ENCODE measurements around the gene SLC12A8.
"Not testable (repeated sequence)": the region's sequence is repeated elsewhere in the genome, so short reads cannot be mapped to it uniquely, and the experiment has no call there.

The SLC12A8 gene

GRCh38 chr3:125108833-125109535 lies 103.6 kb downstream of the SLC12A8 start:
- DNase-seq, result no peak

- no peak for DNase-seq
Measured at GRCh38 chr3:125107861-125108567, 104.5 kb downstream of the SLC12A8 start.

DNA sequence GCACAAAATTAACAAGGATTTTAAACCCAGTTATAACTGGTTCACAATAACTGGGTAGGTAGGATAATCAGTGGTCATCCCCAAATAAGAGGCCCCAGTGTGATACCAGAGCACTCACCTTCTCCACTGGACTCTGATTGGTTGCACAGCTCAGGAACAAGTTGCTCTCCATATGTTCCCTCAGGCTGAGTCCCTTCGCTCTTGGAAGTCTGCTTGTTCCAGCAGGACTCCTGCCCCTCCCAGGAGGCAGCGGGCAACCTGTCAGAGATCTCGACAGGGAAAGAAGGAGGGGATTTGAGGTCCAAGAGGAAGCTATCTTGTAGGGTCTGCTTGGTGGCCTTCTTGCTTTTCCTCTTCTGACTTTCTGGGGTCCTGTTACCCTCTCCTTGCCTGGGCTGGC lies 105.2 kb downstream of the SLC12A8 start:
- DNase-seq, result no peak

DNA sequence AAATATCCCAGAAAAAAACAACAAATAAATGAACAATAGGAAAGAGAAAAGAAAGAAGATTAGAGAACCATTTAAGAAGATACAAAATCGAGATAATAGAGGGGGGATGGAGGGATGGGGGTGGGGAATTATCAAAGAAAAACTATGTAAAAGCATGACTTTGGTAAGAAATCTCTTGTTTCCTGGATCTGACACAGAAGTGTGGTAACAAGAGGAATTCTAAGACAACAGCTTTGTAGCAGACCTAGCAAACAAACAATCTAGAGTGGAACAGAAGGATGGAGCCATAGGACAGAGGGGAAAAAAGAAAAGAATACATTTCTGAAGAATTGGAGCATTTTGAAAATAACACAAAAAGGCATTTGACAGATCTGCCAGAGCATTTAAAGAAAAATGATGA lies 107.4 kb downstream of the SLC12A8 start:
- no peak for DNase-seq

- no peak for DNase-seq
Measured at GRCh38 chr3:125104639-125105038, 107.9 kb downstream of the SLC12A8 start.

- DNase-seq, result no peak
Measured at GRCh38 chr3:125103406-125103805, 109.1 kb downstream of the SLC12A8 start.

GRCh38 chr3:125102470-125102869 lies 110.1 kb downstream of the SLC12A8 start:
- no peak for DNase-seq

- no peak for DNase-seq
Measured at GRCh38 chr3:125098611-125099291, 113.8 kb downstream of the SLC12A8 start.

- no peak for DNase-seq
Measured at GRCh38 chr3:125090649-125091048, 121.9 kb downstream of the SLC12A8 start.

GRCh38 chr3:125087768-125088391 lies 124.7 kb downstream of the SLC12A8 start:
- DNase-seq, result no peak

GRCh38 chr3:125085166-125085565 lies 127.4 kb downstream of the SLC12A8 start:
- DNase-seq, result no peak

GRCh38 chr3:125083776-125084175 lies 128.8 kb downstream of the SLC12A8 start:
- no peak for DNase-seq

- DNase-seq, result not testable (repeated sequence)
Measured at GRCh38 chr3:125082339-125082738, 130.2 kb downstream of the SLC12A8 start.

DNA sequence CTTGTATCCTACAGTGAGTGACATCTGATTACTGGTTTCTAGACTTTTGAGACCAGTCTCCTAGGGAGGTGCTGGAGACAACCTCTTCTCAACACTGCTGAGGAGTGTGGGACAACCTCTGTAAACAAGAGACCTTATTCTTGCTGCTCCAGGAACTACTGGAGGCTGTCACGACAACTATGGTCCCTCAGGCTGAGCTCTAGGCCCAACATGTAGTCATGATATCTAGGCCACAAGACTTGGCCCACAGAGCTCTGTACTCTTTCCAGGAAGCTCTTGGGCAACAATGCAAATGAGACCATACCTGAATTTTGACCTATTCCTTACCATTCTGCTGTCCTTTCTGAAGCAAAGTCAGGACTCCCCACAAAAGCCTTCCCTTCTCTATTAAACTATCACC lies 132.5 kb downstream of the SLC12A8 start:
- no peak for DNase-seq

DNA sequence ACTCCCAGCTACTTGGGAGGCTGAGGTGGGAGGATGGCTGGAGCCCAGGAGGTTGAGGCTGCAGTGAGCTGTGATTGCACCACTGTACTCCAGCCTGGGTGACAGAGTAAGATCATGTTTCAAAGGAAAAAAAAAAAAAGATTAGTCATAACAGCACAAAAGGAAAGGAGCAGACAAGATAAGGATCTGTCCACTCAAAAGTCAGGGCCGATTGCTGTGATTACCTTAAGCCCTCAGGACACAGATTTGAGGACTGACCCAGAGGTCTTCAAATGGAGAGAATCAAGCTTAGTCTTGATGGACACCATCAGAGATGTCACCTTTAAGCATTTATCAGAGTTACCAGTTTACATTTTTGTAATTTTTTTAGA lies 132.9 kb downstream of the SLC12A8 start:
- no peak for DNase-seq

- DNase-seq, result no peak
Measured at GRCh38 chr3:125078951-125079674, 133.4 kb downstream of the SLC12A8 start.

- DNase-seq, result no peak
Measured at GRCh38 chr3:125077864-125078263, 134.7 kb downstream of the SLC12A8 start.

- no peak for DNase-seq
Measured at GRCh38 chr3:125076464-125076863, 136.1 kb downstream of the SLC12A8 start.

- no peak for DNase-seq
Measured at GRCh38 chr3:125075738-125076137, 136.8 kb downstream of the SLC12A8 start.

DNA sequence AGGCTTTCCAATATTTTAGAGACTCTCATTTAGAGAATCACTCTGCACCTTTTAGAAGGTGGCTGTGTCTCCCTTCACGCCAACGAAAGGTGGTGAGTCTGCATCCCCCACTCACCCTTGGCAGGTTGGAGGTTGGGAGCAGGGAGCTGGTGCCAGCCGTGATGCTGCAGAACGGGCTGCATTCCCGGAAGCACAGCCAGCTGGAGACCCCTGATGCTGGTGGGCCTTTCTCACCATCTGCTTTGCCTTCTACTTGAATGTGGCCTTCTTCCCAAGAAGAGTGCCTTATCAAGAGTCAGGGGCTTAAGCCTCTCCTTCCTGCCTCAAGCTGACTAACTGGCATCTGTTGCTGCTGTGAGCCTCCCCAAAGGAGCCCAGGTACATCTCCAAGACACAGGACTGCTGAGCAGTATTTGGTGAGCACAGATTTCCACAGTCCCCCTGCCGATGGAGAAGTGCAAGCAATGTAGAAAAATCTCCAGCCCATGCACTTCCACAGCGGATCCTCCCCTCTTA lies 139.1 kb downstream of the SLC12A8 start:
- no peak for DNase-seq

GRCh38 chr3:125072749-125073389 lies 139.7 kb downstream of the SLC12A8 start:
- no peak for DNase-seq

DNA sequence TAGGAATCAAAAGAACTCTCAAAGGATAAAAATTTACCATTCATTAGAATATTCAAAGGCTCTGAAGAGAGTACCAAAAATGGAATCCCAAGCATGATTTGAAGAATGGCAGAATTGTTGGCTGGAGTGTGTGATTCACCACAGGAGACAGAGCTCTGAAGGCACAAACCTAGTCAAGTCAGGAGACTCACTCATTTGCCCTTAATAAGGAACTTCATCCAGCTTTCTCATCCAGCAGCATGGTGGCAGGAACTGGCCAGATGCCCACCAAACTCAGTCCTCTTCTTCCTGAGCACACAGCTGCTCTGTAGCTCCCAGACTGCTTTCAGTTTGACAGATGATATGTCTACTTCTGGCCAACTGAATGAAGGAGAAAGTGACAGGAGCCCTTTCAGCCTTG lies 140.2 kb downstream of the SLC12A8 start:
- no peak for DNase-seq
